Measurements from ENCODE around the gene ATP1A4. TPM values are rescaled to one million over a fixed set of nuclear protein-coding genes. Genes with fewer than 3 reads are reported as not detected.

The ATP1A4 gene
- total RNA-seq, 4 donors from 2014 or later, result 0.47 TPM; not detected in 3

- H3K27ac ChIP-seq, result peak overlapping the region; percentile 83 to 88 (median 86)
- WGBS, 2 donors (ENCODE audit: low coverage in 1 of 2), result 93% methylated on average over 5 of the region's 11 CpGs; no CpG with 5 or more reads in 1 of the 2 donors
- H3K9me3 ChIP-seq, result no peaks in the 10 kb centered on the region
- H3K36me3 ChIP-seq, result peaks cover 0 to 87% of the 10 kb centered on the region in 2 donors
- no peak for ATAC-seq
- H3K4me3 ChIP-seq, result no peak overlapping the region
- H3K4me1 ChIP-seq, result peaks cover 7 to 69% (median 9%) of the 10 kb centered on the region in 3 donors
- no peaks in the 10 kb centered on the region for H3K27me3 ChIP-seq
- TF ChIP-seq POLR2A (IDR thresholded peaks at IDR 0.05) (no peak), CTCF (IDR thresholded peaks at IDR 0.05) (no peak), EP300 (IDR thresholded peaks at IDR 0.05) (no peak), POLR2AphosphoS5 (IDR thresholded peaks at IDR 0.05) (no peak)
Observed at GRCh38 chr1:160129966-160130365, 21.4 kb upstream of the ATP1A4 start.

- ATAC-seq, result no peak
- no peaks in the 10 kb centered on the region for H3K9me3 ChIP-seq
- H3K4me3 ChIP-seq, result no peak overlapping the region
- H3K4me1 ChIP-seq, result peaks cover 7 to 64% (median 9%) of the 10 kb centered on the region in 3 donors
- H3K27me3 ChIP-seq, result no peaks in the 10 kb centered on the region
- no peak for TF ChIP-seq POLR2A (IDR thresholded peaks at IDR 0.05)
- TF ChIP-seq CTCF (IDR thresholded peaks at IDR 0.05), result no peak
- TF ChIP-seq POLR2AphosphoS5 (IDR thresholded peaks at IDR 0.05), result no peak
- no peak for TF ChIP-seq EP300 (IDR thresholded peaks at IDR 0.05)
- peaks cover 0 to 88% of the 10 kb centered on the region in 2 donors for H3K36me3 ChIP-seq
- H3K27ac ChIP-seq, result peak overlapping the region; percentile 83 to 88 (median 86)
- WGBS, 2 donors (ENCODE audit: low coverage in 1 of 2), result 75% methylated on average over 1 of the region's 5 CpGs; no CpG with 5 or more reads in 1 of the 2 donors
Observed at GRCh38 chr1:160130486-160130885, 20.9 kb upstream of the ATP1A4 start.

- no peak overlapping the region for H3K4me3 ChIP-seq
- TF ChIP-seq POLR2AphosphoS5 (IDR thresholded peaks at IDR 0.05), result no peak
- no peak for TF ChIP-seq EP300 (IDR thresholded peaks at IDR 0.05)
- TF ChIP-seq CTCF (IDR thresholded peaks at IDR 0.05), result no peak
- no peak for TF ChIP-seq POLR2A (IDR thresholded peaks at IDR 0.05)
- 80 to 100% methylated on average over 1 of the region's 1 CpG for WGBS, 2 donors (ENCODE audit: low coverage in 1 of 2)
- H3K4me1 ChIP-seq, result peaks cover 7 to 64% (median 9%) of the 10 kb centered on the region in 3 donors
- H3K9me3 ChIP-seq, result no peaks in the 10 kb centered on the region
- H3K27ac ChIP-seq, result peak overlapping the region; percentile 83 to 88 (median 86)
- peaks cover 0 to 88% of the 10 kb centered on the region in 2 donors for H3K36me3 ChIP-seq
- no peak for ATAC-seq
- H3K27me3 ChIP-seq, result no peaks in the 10 kb centered on the region
Observed at GRCh38 chr1:160130939-160131338, 20.5 kb upstream of the ATP1A4 start.

- 33 to 46% methylated on average over 4 to 6 of the region's 8 CpGs for WGBS, 2 donors (ENCODE audit: low coverage in 1 of 2)
- ATAC-seq, result peak; percentile 94
- H3K27me3 ChIP-seq, result no peaks in the 10 kb centered on the region
- H3K4me3 ChIP-seq, result no peak overlapping the region
- no peak for TF ChIP-seq POLR2A (IDR thresholded peaks at IDR 0.05)
- peak; percentile 99 for TF ChIP-seq POLR2AphosphoS5 (IDR thresholded peaks at IDR 0.05)
- TF ChIP-seq EP300 (IDR thresholded peaks at IDR 0.05), result no peak
- TF ChIP-seq CTCF (IDR thresholded peaks at IDR 0.05), result no peak
- peak overlapping the region; percentile 83 to 88 (median 86) for H3K27ac ChIP-seq
- H3K36me3 ChIP-seq, result peaks cover 0 to 88% of the 10 kb centered on the region in 2 donors
- H3K4me1 ChIP-seq, result peaks cover 7 to 74% (median 9%) of the 10 kb centered on the region in 3 donors
- H3K9me3 ChIP-seq, result no peaks in the 10 kb centered on the region
Observed at GRCh38 chr1:160131803-160132565, 19.4 kb upstream of the ATP1A4 start.

Measured in gastroesophageal sphincter (tissue), 4 donors.